Measurements from ENCODE around the gene ITPR1. TPM values are rescaled to one million over a fixed set of nuclear protein-coding genes. Genes with fewer than 3 reads are reported as not detected.

The ITPR1 gene
- total RNA-seq, 1 donor from 2014 or later, result 53.1 TPM

GRCh38 chr3:4562595-4562994 is 69.4 kb downstream of the ITPR1 start:
- Mint-ChIP-seq H3K4me3 (ENCODE audit: unreplicated experiment) (no peak overlapping the region), H3K36me3 (ENCODE audit: low read depth, unreplicated experiment) (no peaks in the 10 kb centered on the region), H3K27me3 (ENCODE audit: unreplicated experiment) (peaks cover 3% of the 10 kb centered on the region), H3K4me1 (ENCODE audit: unreplicated experiment) (no peaks in the 10 kb centered on the region), H3K27ac (ENCODE audit: unreplicated experiment) (no peak overlapping the region), H3K9me3 (ENCODE audit: unreplicated experiment) (no peaks in the 10 kb centered on the region)
- TF ChIP-seq, protein P1, sequence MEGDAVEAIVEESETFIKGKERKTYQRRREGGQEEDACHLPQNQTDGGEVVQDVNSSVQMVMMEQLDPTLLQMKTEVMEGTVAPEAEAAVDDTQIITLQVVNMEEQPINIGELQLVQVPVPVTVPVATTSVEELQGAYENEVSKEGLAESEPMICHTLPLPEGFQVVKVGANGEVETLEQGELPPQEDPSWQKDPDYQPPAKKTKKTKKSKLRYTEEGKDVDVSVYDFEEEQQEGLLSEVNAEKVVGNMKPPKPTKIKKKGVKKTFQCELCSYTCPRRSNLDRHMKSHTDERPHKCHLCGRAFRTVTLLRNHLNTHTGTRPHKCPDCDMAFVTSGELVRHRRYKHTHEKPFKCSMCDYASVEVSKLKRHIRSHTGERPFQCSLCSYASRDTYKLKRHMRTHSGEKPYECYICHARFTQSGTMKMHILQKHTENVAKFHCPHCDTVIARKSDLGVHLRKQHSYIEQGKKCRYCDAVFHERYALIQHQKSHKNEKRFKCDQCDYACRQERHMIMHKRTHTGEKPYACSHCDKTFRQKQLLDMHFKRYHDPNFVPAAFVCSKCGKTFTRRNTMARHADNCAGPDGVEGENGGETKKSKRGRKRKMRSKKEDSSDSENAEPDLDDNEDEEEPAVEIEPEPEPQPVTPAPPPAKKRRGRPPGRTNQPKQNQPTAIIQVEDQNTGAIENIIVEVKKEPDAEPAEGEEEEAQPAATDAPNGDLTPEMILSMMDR (IDR thresholded peaks at IDR 0.05; ENCODE audit: unreplicated experiment), result no peak
- no peak for DNase-seq (ENCODE audit: low spot score)

DNA sequence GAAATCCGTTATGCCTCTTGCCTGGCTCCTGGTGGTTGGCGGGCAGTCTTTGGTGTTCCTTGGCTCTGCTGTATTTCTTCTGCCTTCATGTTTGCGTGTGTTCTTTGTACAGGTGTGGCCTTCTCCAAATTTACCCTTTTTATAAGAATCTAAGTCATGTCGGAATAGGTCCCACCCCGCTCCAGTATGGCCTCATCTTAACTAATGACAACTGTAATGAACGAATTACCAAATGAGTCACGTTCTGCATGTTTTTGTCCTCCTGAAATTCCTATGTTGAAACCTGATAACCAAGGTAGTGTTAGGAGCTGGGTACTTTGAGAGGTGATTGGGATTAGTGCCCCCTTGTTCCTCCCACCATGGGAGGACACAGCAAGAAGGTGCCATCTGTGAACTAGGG is 71.1 kb downstream of the ITPR1 start:
- Mint-ChIP-seq H3K27ac (ENCODE audit: unreplicated experiment) (no peak overlapping the region), H3K36me3 (ENCODE audit: low read depth, unreplicated experiment) (no peaks in the 10 kb centered on the region), H3K4me3 (ENCODE audit: unreplicated experiment) (no peak overlapping the region), H3K27me3 (ENCODE audit: unreplicated experiment) (peaks cover 3% of the 10 kb centered on the region), H3K9me3 (ENCODE audit: unreplicated experiment) (no peaks in the 10 kb centered on the region), H3K4me1 (ENCODE audit: unreplicated experiment) (no peaks in the 10 kb centered on the region)
- TF ChIP-seq, protein P1 (IDR thresholded peaks at IDR 0.05; ENCODE audit: unreplicated experiment), result no peak
- DNase-seq (ENCODE audit: low spot score), result no peak

GRCh38 chr3:4564928-4565586 is 71.9 kb downstream of the ITPR1 start:
- H3K27me3 Mint-ChIP-seq (ENCODE audit: unreplicated experiment), result peaks cover 3% of the 10 kb centered on the region
- H3K27ac Mint-ChIP-seq (ENCODE audit: unreplicated experiment), result no peak overlapping the region
- TF ChIP-seq, protein P1 (IDR thresholded peaks at IDR 0.05; ENCODE audit: unreplicated experiment), result no peak
- H3K4me3 Mint-ChIP-seq (ENCODE audit: unreplicated experiment), result no peak overlapping the region
- H3K36me3 Mint-ChIP-seq (ENCODE audit: low read depth, unreplicated experiment), result no peaks in the 10 kb centered on the region
- no peaks in the 10 kb centered on the region for H3K4me1 Mint-ChIP-seq (ENCODE audit: unreplicated experiment)
- DNase-seq (ENCODE audit: low spot score), result no peak
- H3K9me3 Mint-ChIP-seq (ENCODE audit: unreplicated experiment), result no peaks in the 10 kb centered on the region

- Mint-ChIP-seq H3K27me3 (ENCODE audit: unreplicated experiment) (peaks cover 3% of the 10 kb centered on the region), H3K4me3 (ENCODE audit: unreplicated experiment) (no peak overlapping the region), H3K9me3 (ENCODE audit: unreplicated experiment) (no peaks in the 10 kb centered on the region), H3K36me3 (ENCODE audit: low read depth, unreplicated experiment) (no peaks in the 10 kb centered on the region), H3K27ac (ENCODE audit: unreplicated experiment) (no peak overlapping the region), H3K4me1 (ENCODE audit: unreplicated experiment) (no peaks in the 10 kb centered on the region)
- TF ChIP-seq, protein P1 (IDR thresholded peaks at IDR 0.05; ENCODE audit: unreplicated experiment), result no peak
- DNase-seq (ENCODE audit: low spot score), result no peak
Observed at GRCh38 chr3:4565809-4566501, 72.8 kb downstream of the ITPR1 start.

DNA sequence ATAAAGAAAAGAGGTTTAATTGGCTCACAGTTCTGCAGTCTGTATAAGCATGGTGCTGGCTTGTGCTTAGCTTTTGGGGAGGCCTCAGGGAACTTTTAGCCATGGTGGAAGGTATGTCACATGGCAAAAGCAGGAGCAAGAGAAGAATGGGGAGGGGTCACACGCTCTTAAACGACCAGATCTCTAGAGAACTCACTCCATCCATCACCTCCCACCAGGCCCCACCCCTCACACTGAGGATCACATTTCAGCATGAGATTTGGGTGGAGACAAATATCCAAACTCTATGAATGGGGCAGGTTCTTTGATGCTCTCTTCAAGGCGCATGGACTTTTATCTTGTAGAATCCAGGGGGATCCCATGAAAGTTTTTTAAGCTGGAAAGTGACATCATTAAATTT is 75.7 kb downstream of the ITPR1 start:
- Mint-ChIP-seq H3K27ac (ENCODE audit: unreplicated experiment) (no peak overlapping the region), H3K4me1 (ENCODE audit: unreplicated experiment) (no peaks in the 10 kb centered on the region), H3K4me3 (ENCODE audit: unreplicated experiment) (no peak overlapping the region), H3K9me3 (ENCODE audit: unreplicated experiment) (no peaks in the 10 kb centered on the region), H3K27me3 (ENCODE audit: unreplicated experiment) (peaks cover 3% of the 10 kb centered on the region), H3K36me3 (ENCODE audit: low read depth, unreplicated experiment) (no peaks in the 10 kb centered on the region)
- TF ChIP-seq, protein P1 (IDR thresholded peaks at IDR 0.05; ENCODE audit: unreplicated experiment), result no peak
- no peak for DNase-seq (ENCODE audit: low spot score)
